H9 (cell line): ENCODE data around the gene GLT6D1. TPM values are rescaled to one million over a fixed set of nuclear protein-coding genes. Genes with fewer than 3 reads are reported as not detected.

Source experiments
- DNase-seq: peaks from one replicate; pipeline ENCODE4 v3.0.0-alpha.2; 2017
- H2AFZ ChIP-seq: one replicate; pipeline ENCODE4 v1.6.1; 2013; ENCODE audit warnings: mild to moderate bottlenecking, low read length, control low read depth, moderate library complexity
- H2AK5ac ChIP-seq: 2 replicates; pipeline ENCODE4 v1.6.1; 2013; ENCODE audit warnings: low read length, control low read depth, mixed read lengths; ENCODE audit not compliant: insufficient read length
- H2BK120ac ChIP-seq: one replicate; pipeline ENCODE4 v1.6.1; 2013; ENCODE audit warnings: low read depth, mild to moderate bottlenecking, low read length, control low read depth, inconsistent platforms; ENCODE audit not compliant: poor library complexity, severe bottlenecking
- H2BK12ac ChIP-seq: 2 replicates; pipeline ENCODE4 v1.6.1; 2013; ENCODE audit warnings: low read length, control low read depth, mixed read lengths, low read depth; ENCODE audit not compliant: insufficient read length
- H2BK15ac ChIP-seq: 2 replicates; pipeline ENCODE4 v1.6.1; 2013; ENCODE audit warnings: low read depth, low read length, control low read depth
- H2BK20ac ChIP-seq: one replicate; pipeline ENCODE4 v1.6.1; 2013; ENCODE audit warnings: low read depth, mild to moderate bottlenecking, low read length, control low read depth, inconsistent platforms; ENCODE audit not compliant: poor library complexity, severe bottlenecking
- H2BK5ac ChIP-seq: 2 replicates; pipeline ENCODE4 v1.6.1; 2013; ENCODE audit warnings: low read length, control low read depth, mixed read lengths; ENCODE audit not compliant: insufficient read length
- H3K14ac ChIP-seq: 2 replicates; pipeline ENCODE4 v1.6.1; 2013; ENCODE audit warnings: low read length, control low read depth; ENCODE audit not compliant: insufficient read depth
- H3K18ac ChIP-seq: 2 replicates; pipeline ENCODE4 v1.6.1; 2013; ENCODE audit warnings: low read depth, mild to moderate bottlenecking, mixed read lengths, low read length, control low read depth; ENCODE audit not compliant: insufficient read length
- H3K23ac ChIP-seq: 2 replicates; pipeline ENCODE4 v1.6.1; 2013; ENCODE audit warnings: low read length, control low read depth, mixed read lengths, low read depth; ENCODE audit not compliant: insufficient read length
- H3K23me2 ChIP-seq: 2 replicates; pipeline ENCODE4 v1.6.1; 2013; ENCODE audit warnings: low read depth, mild to moderate bottlenecking, mixed read lengths, low read length, control low read depth; ENCODE audit not compliant: insufficient read length, poor library complexity, severe bottlenecking
- H3K27ac ChIP-seq: 2 replicates; pipeline ENCODE4 v1.5.1; 2013; ENCODE audit warnings: low read length, control low read depth, mixed read lengths, low read depth; ENCODE audit not compliant: insufficient read length
- H3K27me3 ChIP-seq: 2 replicates; pipeline ENCODE4 v1.6.1; 2013; ENCODE audit warnings: low read length, control low read depth, inconsistent platforms; ENCODE audit not compliant: insufficient read depth
- H3K4ac ChIP-seq: 2 replicates; pipeline ENCODE4 v1.6.1; 2013; ENCODE audit warnings: low read depth, mild to moderate bottlenecking, control low read depth, inconsistent platforms, low read length, moderate library complexity
- H3K4me1 ChIP-seq: 2 replicates; pipeline ENCODE4 v1.6.1; 2013; ENCODE audit warnings: low read length, control low read depth, inconsistent platforms; ENCODE audit not compliant: insufficient read depth
- H3K4me2 ChIP-seq: 2 replicates; pipeline ENCODE4 v1.6.1; 2013; ENCODE audit warnings: low read length, control low read depth, mixed read lengths; ENCODE audit not compliant: insufficient read length, insufficient read depth
- H3K56ac ChIP-seq: 2 replicates; pipeline ENCODE4 v1.6.1; 2013; ENCODE audit warnings: low read depth, mild to moderate bottlenecking, mixed read lengths, low read length, control low read depth; ENCODE audit not compliant: insufficient read length
- H3K79me1 ChIP-seq: 2 replicates; pipeline ENCODE4 v1.6.1; 2013; ENCODE audit warnings: low read depth, mild to moderate bottlenecking, moderate library complexity, low read length, control low read depth, inconsistent platforms; ENCODE audit not compliant: insufficient read depth, poor library complexity, severe bottlenecking
- H3K79me2 ChIP-seq: 2 replicates; pipeline ENCODE4 v1.6.1; 2013; ENCODE audit warnings: low read length, control low read depth, inconsistent platforms; ENCODE audit not compliant: insufficient read depth
- H3K9ac ChIP-seq: 2 replicates; pipeline ENCODE4 v1.6.1; 2013; ENCODE audit warnings: low read length, control low read depth, mixed read lengths; ENCODE audit not compliant: insufficient read length; ENCODE audit errors: extremely low read depth
- H3K9me3 ChIP-seq: one replicate; pipeline ENCODE4 v1.6.1; 2013; ENCODE audit warnings: low read depth, low read length, inconsistent platforms; ENCODE audit not compliant: control insufficient read depth
- H3T11ph ChIP-seq: one replicate; pipeline ENCODE4 v1.6.1; 2013; ENCODE audit warnings: mild to moderate bottlenecking, low read length, control low read depth, inconsistent platforms
- H4K20me1 ChIP-seq: one replicate; pipeline ENCODE4 v1.6.1; 2013; ENCODE audit not compliant: control insufficient read depth, insufficient read length, insufficient read depth
- H4K5ac ChIP-seq: 2 replicates; pipeline ENCODE4 v1.6.1; 2013; ENCODE audit warnings: low read depth, mild to moderate bottlenecking, mixed read lengths, low read length, control low read depth; ENCODE audit not compliant: insufficient read length
- H4K8ac ChIP-seq: replicated peaks from 2 replicates; pipeline ENCODE4 v1.6.1; 2013; ENCODE audit warnings: low read length, control low read depth, mixed read lengths, low read depth; ENCODE audit not compliant: insufficient read length
- H4K91ac ChIP-seq: 2 replicates; pipeline ENCODE4 v1.6.1; 2013; ENCODE audit warnings: low read depth, mild to moderate bottlenecking, moderate library complexity, mixed read lengths, low read length, control low read depth; ENCODE audit not compliant: insufficient read length
- H3K27ac Mint-ChIP-seq, 3 experiments: 2 replicates in 2 of 3; 3 replicates in 1 of 3; pipeline ENCODE4 v1.8.0; 2020 to 2021; ENCODE audit warnings: mixed read lengths in 3 of 3, mild to moderate bottlenecking in 1 of 3, moderate library complexity in 1 of 3
- H3K27me3 Mint-ChIP-seq: 2 replicates; pipeline ENCODE4 v1.8.0; 2021; ENCODE audit warnings: low read depth, mild to moderate bottlenecking, moderate library complexity, mixed read lengths
- H3K36me3 Mint-ChIP-seq, 3 experiments: 2 replicates in 2 of 3; 3 replicates in 1 of 3; pipeline ENCODE4 v1.8.0; 2020 to 2021; ENCODE audit warnings: low read depth in 3 of 3, mixed read lengths in 3 of 3; ENCODE audit not compliant: insufficient read depth in 1 of 3
- H3K4me1 Mint-ChIP-seq, 2 experiments: 2 replicates each; pipeline ENCODE4 v1.8.0; 2020; ENCODE audit warnings: mixed read lengths in 2 of 2
- H3K4me3 Mint-ChIP-seq, 2 experiments: 2 replicates in 1 of 2; 3 replicates in 1 of 2; pipeline ENCODE4 v1.8.0; 2020 to 2021; ENCODE audit warnings: mild to moderate bottlenecking in 2 of 2, mixed read lengths in 2 of 2, moderate library complexity in 1 of 2
- H3K9me3 Mint-ChIP-seq, 2 experiments: 2 replicates in 1 of 2; 3 replicates in 1 of 2; pipeline ENCODE4 v1.8.0; 2020; ENCODE audit warnings: mild to moderate bottlenecking in 2 of 2, mixed read lengths in 2 of 2, moderate library complexity in 1 of 2
- WGBS: extraction: QIAGEN DNeasy Blood & Tissue Kit; methylation state at CpG from one replicate; pipeline ENCODE4 v1.1.7; 2013; ENCODE audit warnings: missing lambda C conversion rate, low lambda C conversion rate, mixed read lengths; ENCODE audit not compliant: insufficient read length; ENCODE audit errors: extremely low coverage; 5-methylcytosine and 5-hydroxymethylcytosine counted together
- total RNA-seq: library from RNA; stranded (reverse); gene quantifications from 2 replicates; pipeline ENCODE4 v1.2.1, GENCODE V29; 2021
- TF ChIP-seq, protein P1 (sequence below): fragments of 200-600 bp; sonication (generic); conservative IDR thresholded peaks from 3 replicates; pipeline ENCODE4 v1.8.0; 2021; ENCODE audit warnings: antibody characterized with exemption, mild to moderate bottlenecking

The GLT6D1 gene
- total RNA-seq, 1 experiment from 2014 or later, result not detected

DNA sequence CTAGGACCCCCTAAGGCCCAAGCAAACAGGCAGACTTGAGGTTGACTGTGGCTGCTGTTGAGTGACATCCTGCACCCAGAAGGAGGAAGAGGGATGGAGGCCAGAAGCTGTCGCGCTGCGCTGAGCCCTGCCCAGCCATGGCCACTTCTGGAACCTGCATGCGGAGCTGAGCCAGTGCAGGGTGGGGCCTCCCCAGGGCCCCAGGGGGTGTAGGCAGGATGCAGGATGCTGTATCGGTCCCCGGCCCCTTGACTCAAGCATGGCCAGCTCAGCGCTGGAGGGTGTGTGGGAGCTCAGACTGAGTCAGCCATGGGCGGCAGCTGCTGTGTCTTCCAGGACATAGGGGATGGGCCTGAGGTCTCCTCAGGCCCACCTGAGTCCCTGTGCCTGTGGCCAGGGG lies 26.9 kb downstream of the GLT6D1 start:
- Histone ChIP-seq H4K20me1 (no peaks in the 10 kb centered on the region), H4K91ac (no peak overlapping the region), H4K8ac (no peak overlapping the region), H3K4me2 (no peak overlapping the region), H3K9me3 (no peaks in the 10 kb centered on the region), H3K79me1 (no peaks in the 10 kb centered on the region), H2BK120ac (no peak overlapping the region), H2AFZ (no peak overlapping the region), H3K18ac (no peak overlapping the region), H3K9ac (no peak overlapping the region), H2BK20ac (no peak overlapping the region), H3T11ph (no peak overlapping the region), H3K23me2 (no peaks in the 10 kb centered on the region), H3K79me2 (no peaks in the 10 kb centered on the region), H3K27me3 (no peaks in the 10 kb centered on the region), H2BK12ac (no peak overlapping the region), H2BK5ac (no peak overlapping the region), H4K5ac (no peak overlapping the region), H3K56ac (no peak overlapping the region), H3K4me1 (no peaks in the 10 kb centered on the region), H3K14ac (no peak overlapping the region; the same call in 1 of the 2 replicates), H3K23ac (no peak overlapping the region), H3K4ac (no peak overlapping the region), H2BK15ac (no peak overlapping the region), H3K27ac (no peak overlapping the region), H2AK5ac (no peak overlapping the region)
- Mint-ChIP-seq H3K9me3 (peaks cover 19 to 20% of the 10 kb centered on the region in 2 experiments), H3K4me3 (no peak overlapping the region), H3K4me1 (0 out of 4 replicates have a peak, but pooled peaks cover 0 to 3% of the 10 kb centered on the region in 2 experiments), H3K27ac (no peak overlapping the region; a peak in 1 of 7 replicates), H3K27me3 (peaks cover 3% of the 10 kb centered on the region), H3K36me3 (peaks cover 5 to 14% (median 7%) of the 10 kb centered on the region in 3 experiments; a peak in 5 of 7 replicates)
- TF ChIP-seq, protein P1, sequence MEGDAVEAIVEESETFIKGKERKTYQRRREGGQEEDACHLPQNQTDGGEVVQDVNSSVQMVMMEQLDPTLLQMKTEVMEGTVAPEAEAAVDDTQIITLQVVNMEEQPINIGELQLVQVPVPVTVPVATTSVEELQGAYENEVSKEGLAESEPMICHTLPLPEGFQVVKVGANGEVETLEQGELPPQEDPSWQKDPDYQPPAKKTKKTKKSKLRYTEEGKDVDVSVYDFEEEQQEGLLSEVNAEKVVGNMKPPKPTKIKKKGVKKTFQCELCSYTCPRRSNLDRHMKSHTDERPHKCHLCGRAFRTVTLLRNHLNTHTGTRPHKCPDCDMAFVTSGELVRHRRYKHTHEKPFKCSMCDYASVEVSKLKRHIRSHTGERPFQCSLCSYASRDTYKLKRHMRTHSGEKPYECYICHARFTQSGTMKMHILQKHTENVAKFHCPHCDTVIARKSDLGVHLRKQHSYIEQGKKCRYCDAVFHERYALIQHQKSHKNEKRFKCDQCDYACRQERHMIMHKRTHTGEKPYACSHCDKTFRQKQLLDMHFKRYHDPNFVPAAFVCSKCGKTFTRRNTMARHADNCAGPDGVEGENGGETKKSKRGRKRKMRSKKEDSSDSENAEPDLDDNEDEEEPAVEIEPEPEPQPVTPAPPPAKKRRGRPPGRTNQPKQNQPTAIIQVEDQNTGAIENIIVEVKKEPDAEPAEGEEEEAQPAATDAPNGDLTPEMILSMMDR, result no peak
- no CpG with 5 or more reads among the region's 8 CpGs for WGBS
- no peak for DNase-seq
